Hepatocyte (in vitro differentiated cells): ENCODE data around the gene FAM216A. TPM values are rescaled to one million over a fixed set of nuclear protein-coding genes. Genes with fewer than 3 reads are reported as not detected.
"Not testable (repeated sequence)": the region's sequence is repeated elsewhere in the genome, so short reads cannot be mapped to it uniquely, and the experiment has no call there.

Experiments used
- DNase-seq: peaks from one replicate; pipeline ENCODE4 v3.0.0-alpha.2; 2016; ENCODE audit warnings: low spot score
- H2AFZ ChIP-seq: fragments of 200-600 bp; sonication (generic); 2 replicates; pipeline ENCODE4 v1.6.0; 2016; ENCODE audit warnings: antibody characterized with exemption, mild to moderate bottlenecking
- H3K27ac ChIP-seq: fragments of 200-600 bp; sonication (generic); 2 replicates; pipeline ENCODE4 v1.5.1; 2016; ENCODE audit warnings: mild to moderate bottlenecking
- H3K27me3 ChIP-seq: fragments of 200-600 bp; sonication (generic); 2 replicates; pipeline ENCODE4 v1.6.1; 2016
- H3K36me3 ChIP-seq: fragments of 200-600 bp; sonication (generic); replicated peaks from 2 replicates; pipeline ENCODE4 v1.5.1; 2016; ENCODE audit warnings: low read depth; ENCODE audit not compliant: insufficient read depth
- H3K4me1 ChIP-seq: fragments of 200-600 bp; sonication (generic); 2 replicates; pipeline ENCODE4 v1.5.1; 2016; ENCODE audit warnings: mild to moderate bottlenecking, moderate library complexity; ENCODE audit not compliant: insufficient read depth
- H3K4me2 ChIP-seq: fragments of 200-600 bp; sonication (generic); 2 replicates; pipeline ENCODE4 v1.6.0; 2016
- H3K4me3 ChIP-seq: fragments of 200-600 bp; sonication (generic); 2 replicates; pipeline ENCODE4 v1.5.1; 2016; ENCODE audit warnings: mild to moderate bottlenecking
- H3K79me2 ChIP-seq: fragments of 200-600 bp; sonication (generic); 2 replicates; pipeline ENCODE4 v1.6.0; 2017; ENCODE audit warnings: mild to moderate bottlenecking
- H3K9me2 ChIP-seq: fragments of 200-600 bp; sonication (generic); replicated peaks from 2 replicates; pipeline ENCODE4 v1.6.0; 2017; ENCODE audit warnings: mild to moderate bottlenecking; ENCODE audit not compliant: insufficient read depth
- H3K9me3 ChIP-seq: fragments of 200-600 bp; sonication (generic); 2 replicates; pipeline ENCODE4 v1.5.1; 2016; ENCODE audit warnings: low read depth, mild to moderate bottlenecking
- H4K20me1 ChIP-seq: fragments of 200-600 bp; sonication (generic); 2 replicates; pipeline ENCODE4 v1.6.0; 2016; ENCODE audit warnings: mild to moderate bottlenecking; ENCODE audit not compliant: insufficient read depth, poor library complexity, severe bottlenecking
- CTCF ChIP-seq: fragments of 200-600 bp; sonication (generic); IDR thresholded peaks from 2 replicates; pipeline ENCODE4 v1.5.1; 2016; ENCODE audit warnings: antibody characterized with exemption, mild to moderate bottlenecking; ENCODE audit not compliant: poor library complexity
- EZH2 ChIP-seq: fragments of 200-600 bp; sonication (generic); IDR thresholded peaks from 2 replicates; pipeline ENCODE4 v1.6.1; 2016; ENCODE audit warnings: antibody characterized with exemption, mild to moderate bottlenecking, borderline replicate concordance
- EZH2phosphoT487 ChIP-seq: fragments of 200-600 bp; sonication (generic); IDR thresholded peaks from one replicate; pipeline ENCODE4 v1.6.1; 2018; ENCODE audit warnings: antibody characterized with exemption, mild to moderate bottlenecking, low read depth, moderate library complexity; ENCODE audit not compliant: unreplicated experiment, severe bottlenecking
- WGBS: methylation state at CpG from one replicate; pipeline ENCODE4 v1.1.6; 2016; ENCODE audit warnings: low lambda C conversion rate; ENCODE audit errors: missing lambda C conversion rate; 5-methylcytosine and 5-hydroxymethylcytosine counted together
- polyA plus RNA-seq: library from polyadenylated mRNA; unstranded; fragments of >200 nt; fragmentation: Nextera tagmentation; extraction: Ambion mirVana; gene quantifications from 2 replicates; pipeline ENCODE4 v1.2.1, GENCODE V29; 2016
- total RNA-seq: library from RNA; depleted of rRNA; stranded (reverse); fragments of >200 nt; gene quantifications from 2 replicates; pipeline ENCODE4 v1.2.3, GENCODE V29; 2014

FAM216A gene
- total and polyA plus RNA-seq, 2 experiments from 2014 or later = 8.3 to 8.4 TPM

GRCh38 chr12:110453569-110454296 lies 14.9 kb upstream of the FAM216A start:
- no peaks in the 10 kb centered on the region for H3K4me1 ChIP-seq
- no peak overlapping the region for H3K27ac ChIP-seq
- no peak overlapping the region for H2AFZ ChIP-seq
- H3K9me2 ChIP-seq = no peaks in the 10 kb centered on the region
- no peaks in the 10 kb centered on the region for H3K9me3 ChIP-seq
- no peak overlapping the region for H3K4me2 ChIP-seq
- H3K27me3 ChIP-seq = no peaks in the 10 kb centered on the region
- TF ChIP-seq CTCF (no peak), EZH2phosphoT487 (no peak), EZH2 (no peak)
- H4K20me1 ChIP-seq = no peaks in the 10 kb centered on the region
- H3K4me3 ChIP-seq = no peak overlapping the region
- DNase-seq = no peak
- H3K79me2 ChIP-seq = peaks cover 9% of the 10 kb centered on the region
- no peaks in the 10 kb centered on the region for H3K36me3 ChIP-seq
- WGBS = 89% methylated on average over 4 of the region's 4 CpGs

GRCh38 chr12:110458756-110459155 lies 9.9 kb upstream of the FAM216A start:
- H3K9me2 ChIP-seq = no peaks in the 10 kb centered on the region
- no peak overlapping the region for H2AFZ ChIP-seq
- H4K20me1 ChIP-seq = no peaks in the 10 kb centered on the region
- no peak for DNase-seq
- no peaks in the 10 kb centered on the region for H3K4me1 ChIP-seq
- H3K4me3 ChIP-seq = no peak overlapping the region
- no peaks in the 10 kb centered on the region for H3K36me3 ChIP-seq
- H3K9me3 ChIP-seq = no peaks in the 10 kb centered on the region
- H3K4me2 ChIP-seq = no peak overlapping the region
- TF ChIP-seq EZH2 (no peak), CTCF (no peak), EZH2phosphoT487 (no peak)
- whole genome bisulfite sequencing = 90% methylated on average over 4 of the region's 4 CpGs
- H3K27me3 ChIP-seq = no peaks in the 10 kb centered on the region
- no peak overlapping the region for H3K27ac ChIP-seq
- H3K79me2 ChIP-seq = no peaks in the 10 kb centered on the region

- H3K79me2 ChIP-seq, H3K9me3 ChIP-seq, DNase-seq, H3K27ac ChIP-seq, H3K9me2 ChIP-seq, H3K4me3 ChIP-seq, H3K4me2 ChIP-seq, H2AFZ ChIP-seq, H3K4me1 ChIP-seq, H3K36me3 ChIP-seq, H3K27me3 ChIP-seq, H4K20me1 ChIP-seq: not testable (repeated sequence)
- 95% methylated on average over 5 of the region's 5 CpGs for WGBS
These were observed 7.5 kb upstream of the FAM216A start for GRCh38 chr12:110461189-110461588.

- WGBS = 94% methylated on average over 2 of the region's 2 CpGs
- DNase-seq = no peak
- no peak for TF ChIP-seq EZH2phosphoT487
- TF ChIP-seq CTCF = no peak
- no peak for TF ChIP-seq EZH2
- no peaks in the 10 kb centered on the region for H3K27me3 ChIP-seq
- H3K9me3 ChIP-seq = no peaks in the 10 kb centered on the region
- H2AFZ ChIP-seq = no peak overlapping the region
- no peak overlapping the region for H3K4me3 ChIP-seq
- H3K27ac ChIP-seq = no peak overlapping the region
- no peak overlapping the region for H3K4me2 ChIP-seq
- H3K79me2 ChIP-seq = peaks cover 26% of the 10 kb centered on the region
- no peaks in the 10 kb centered on the region for H3K9me2 ChIP-seq
- no peaks in the 10 kb centered on the region for H4K20me1 ChIP-seq
- H3K36me3 ChIP-seq = no peaks in the 10 kb centered on the region
- H3K4me1 ChIP-seq = peaks cover 15% of the 10 kb centered on the region
These were observed 3.6 kb upstream of the FAM216A start for GRCh38 chr12:110465024-110465423.

GRCh38 chr12:110465765-110466164 lies 2.9 kb upstream of the FAM216A start:
- H3K9me3 ChIP-seq = not testable (repeated sequence)

More at GRCh38 chr12:110465765-110466164, 2.9 kb upstream of the FAM216A start:
- Histone ChIP-seq H3K79me2 (peaks cover 26% of the 10 kb centered on the region), H3K4me1 (peaks cover 15% of the 10 kb centered on the region)
- H3K4me2 ChIP-seq, H3K4me3 ChIP-seq, H2AFZ ChIP-seq, H3K27ac ChIP-seq, H4K20me1 ChIP-seq, H3K36me3 ChIP-seq, DNase-seq, H3K27me3 ChIP-seq, H3K9me2 ChIP-seq: not testable (repeated sequence)
- WGBS = 97% methylated on average over 11 of the region's 11 CpGs
